ENCODE results near the gene NRDE2. TPM values are rescaled to one million over a fixed set of nuclear protein-coding genes. Genes with fewer than 3 reads are reported as not detected.
"Not testable (repeated sequence)": the region's sequence is repeated elsewhere in the genome, so short reads cannot be mapped to it uniquely, and the experiment has no call there.

The NRDE2 gene
- total RNA-seq, 1 donor from 2014 or later: 14.0 TPM

DNA sequence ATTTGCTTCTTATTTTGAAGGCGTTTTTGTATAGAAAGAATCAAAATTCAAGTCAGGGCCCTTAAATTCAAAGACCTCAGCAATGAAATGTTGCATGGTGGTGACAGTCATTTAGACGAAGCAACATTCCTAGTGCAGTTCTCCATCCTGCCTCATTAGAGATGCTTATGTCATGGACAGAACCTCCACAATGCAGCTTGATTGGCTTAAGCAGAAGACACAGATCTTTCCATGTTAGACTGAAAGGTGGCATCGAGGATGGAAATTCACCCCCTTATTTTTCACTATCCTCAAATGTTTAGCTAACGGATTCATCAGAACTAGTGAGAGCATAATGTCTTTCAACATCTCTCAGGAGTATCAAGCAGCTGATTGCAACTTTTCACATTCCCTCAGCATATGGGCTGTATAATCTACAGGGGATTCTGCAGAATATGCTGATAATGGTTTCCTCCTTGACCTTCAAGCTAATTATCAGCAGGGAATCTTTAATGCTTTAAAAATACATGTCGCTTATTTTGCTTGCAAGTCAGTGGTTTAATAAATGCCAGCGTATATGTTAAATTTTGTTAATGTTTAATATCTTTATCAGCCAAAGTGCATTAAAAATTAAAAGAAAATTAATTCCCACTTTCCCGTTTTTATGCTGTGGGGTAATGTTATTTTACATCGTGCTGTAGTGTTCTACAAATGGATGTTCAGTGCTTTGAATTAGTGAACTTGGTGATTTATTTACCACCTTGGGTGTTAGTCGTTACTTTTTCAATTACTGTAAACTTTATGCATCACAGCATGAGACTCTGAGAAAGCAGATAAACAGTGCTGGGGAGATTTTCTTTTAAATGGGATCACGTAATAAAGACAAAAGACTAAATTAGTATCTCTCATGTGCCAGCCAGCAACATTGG lies 12.8 kb upstream of the NRDE2 start:
- no peak for DNase-seq (ENCODE audit: low spot score)
- no peak for ATAC-seq

DNA sequence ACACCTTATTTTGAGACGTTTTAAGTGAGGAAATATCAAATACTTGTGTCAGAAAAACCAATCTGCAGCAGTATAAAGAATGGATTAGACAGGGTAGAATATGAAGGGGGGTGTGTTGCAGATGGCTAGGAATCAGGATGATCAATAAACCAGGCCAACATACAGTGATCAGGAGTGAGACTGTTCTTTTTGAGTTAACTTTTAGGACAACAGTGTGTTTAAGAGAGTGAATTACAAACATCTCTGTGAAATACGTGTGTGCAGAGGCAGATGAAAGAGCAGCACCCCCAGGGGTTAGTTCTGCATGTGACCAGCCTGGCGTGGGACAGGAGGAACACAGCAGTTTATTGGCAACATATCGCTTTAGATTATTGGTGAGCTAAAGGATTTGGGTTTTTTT lies 10.6 kb upstream of the NRDE2 start:
- no peak for ATAC-seq
- no peak for DNase-seq (ENCODE audit: low spot score)

DNA sequence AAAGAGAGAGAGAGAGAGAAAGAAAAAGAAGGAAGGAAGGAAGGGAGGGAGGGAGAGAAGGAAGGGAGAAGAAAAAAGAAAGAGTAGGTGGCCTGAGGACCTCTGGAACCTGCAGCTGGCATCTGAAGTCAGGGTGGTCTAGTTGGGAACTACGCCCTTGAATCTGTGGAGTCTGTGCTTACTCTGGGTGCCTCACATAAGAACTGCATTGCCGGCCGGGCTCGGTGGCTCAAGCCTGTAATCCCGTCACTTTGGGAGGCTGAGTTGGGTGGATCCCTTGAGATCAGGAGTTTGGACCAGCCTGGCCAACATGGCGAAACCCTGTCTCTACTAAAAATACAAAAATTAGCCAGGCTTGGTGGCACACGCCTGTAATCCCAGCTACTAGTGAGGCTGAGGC lies 10.0 kb upstream of the NRDE2 start:
- no peak for ATAC-seq
- DNase-seq (ENCODE audit: low spot score): no peak

DNA sequence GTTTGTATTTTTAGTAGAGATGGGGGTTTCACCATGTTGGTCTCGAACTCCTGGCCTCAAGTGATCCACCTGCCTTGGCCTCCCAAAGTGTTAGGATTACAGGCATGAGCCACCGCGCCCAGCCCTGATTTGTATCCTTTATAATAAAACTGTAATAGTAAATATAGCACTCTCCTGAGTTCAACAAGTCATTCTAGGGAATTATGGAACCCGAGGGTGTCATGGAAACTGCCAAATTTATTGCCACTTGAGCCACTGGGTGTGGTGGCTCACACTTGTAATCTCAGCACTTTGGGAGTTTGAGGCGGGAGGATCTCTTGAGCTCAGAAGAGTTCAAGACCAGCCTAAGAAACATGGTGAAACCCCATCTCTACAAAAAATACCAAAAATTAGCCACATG lies 9.5 kb upstream of the NRDE2 start:
- ATAC-seq: not testable (repeated sequence)

DNA sequence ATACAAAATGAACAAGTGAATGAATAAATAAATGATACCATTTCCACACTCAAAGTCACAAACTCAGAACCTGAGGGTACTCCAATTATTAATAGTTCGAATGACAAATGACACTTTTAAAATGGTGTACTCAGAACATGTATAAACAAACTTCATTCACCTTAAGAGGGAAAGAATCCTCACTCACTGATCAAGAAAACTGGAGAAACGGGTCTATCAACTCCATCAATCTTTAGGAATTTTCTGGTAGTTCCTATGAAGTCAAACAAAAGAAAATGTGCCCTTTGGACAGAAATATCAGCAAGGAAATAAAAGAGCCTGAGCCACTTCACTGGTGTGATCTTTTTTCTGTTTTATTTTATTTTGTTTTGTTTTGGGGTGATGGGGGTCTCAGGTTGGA lies 5.2 kb upstream of the NRDE2 start:
- DNase-seq (ENCODE audit: low spot score) (no peak), ATAC-seq (no peak)

More for the DNA sequence above, 9.5 kb upstream of the NRDE2 start:
- DNase-seq (ENCODE audit: low spot score): not testable (repeated sequence)

DNA sequence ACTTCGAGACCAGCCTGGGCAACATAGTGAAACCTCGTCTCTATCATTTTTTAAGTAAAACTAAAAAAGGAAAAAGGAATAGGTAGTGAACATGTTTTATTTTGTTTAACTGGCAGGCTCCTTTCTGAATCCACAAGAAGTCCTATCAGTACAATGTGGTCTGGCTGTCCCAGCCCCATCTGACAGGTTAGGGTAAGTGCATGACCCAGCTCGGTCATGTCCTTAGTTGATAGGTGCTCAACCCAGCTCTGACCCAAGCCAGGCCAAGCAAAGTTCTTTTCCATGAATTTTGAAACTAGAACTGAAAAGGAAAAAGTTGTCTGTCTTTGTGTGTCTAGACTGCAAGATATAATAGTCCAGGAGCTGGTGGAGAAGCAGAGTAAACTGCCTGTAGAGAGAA lies 4.7 kb upstream of the NRDE2 start:
- DNase-seq (ENCODE audit: low spot score): no peak
- no peak for ATAC-seq

DNA sequence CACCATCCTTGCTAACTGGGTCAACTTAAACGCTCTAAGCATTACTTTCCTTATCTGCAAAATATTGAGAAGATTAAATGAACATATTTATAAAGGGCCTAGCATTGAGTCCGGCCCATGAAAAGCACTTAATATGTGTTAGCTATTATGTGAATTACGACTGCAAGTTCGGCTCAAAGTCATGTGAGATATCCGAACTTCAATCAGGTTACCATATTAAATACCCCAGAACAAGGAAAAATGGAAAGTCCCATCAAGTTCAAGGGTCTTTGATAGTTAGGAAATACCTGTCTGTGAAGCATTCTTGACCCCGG lies 487 bp upstream of the NRDE2 start:
- ATAC-seq (no peak), DNase-seq (ENCODE audit: low spot score) (no peak)

DNA sequence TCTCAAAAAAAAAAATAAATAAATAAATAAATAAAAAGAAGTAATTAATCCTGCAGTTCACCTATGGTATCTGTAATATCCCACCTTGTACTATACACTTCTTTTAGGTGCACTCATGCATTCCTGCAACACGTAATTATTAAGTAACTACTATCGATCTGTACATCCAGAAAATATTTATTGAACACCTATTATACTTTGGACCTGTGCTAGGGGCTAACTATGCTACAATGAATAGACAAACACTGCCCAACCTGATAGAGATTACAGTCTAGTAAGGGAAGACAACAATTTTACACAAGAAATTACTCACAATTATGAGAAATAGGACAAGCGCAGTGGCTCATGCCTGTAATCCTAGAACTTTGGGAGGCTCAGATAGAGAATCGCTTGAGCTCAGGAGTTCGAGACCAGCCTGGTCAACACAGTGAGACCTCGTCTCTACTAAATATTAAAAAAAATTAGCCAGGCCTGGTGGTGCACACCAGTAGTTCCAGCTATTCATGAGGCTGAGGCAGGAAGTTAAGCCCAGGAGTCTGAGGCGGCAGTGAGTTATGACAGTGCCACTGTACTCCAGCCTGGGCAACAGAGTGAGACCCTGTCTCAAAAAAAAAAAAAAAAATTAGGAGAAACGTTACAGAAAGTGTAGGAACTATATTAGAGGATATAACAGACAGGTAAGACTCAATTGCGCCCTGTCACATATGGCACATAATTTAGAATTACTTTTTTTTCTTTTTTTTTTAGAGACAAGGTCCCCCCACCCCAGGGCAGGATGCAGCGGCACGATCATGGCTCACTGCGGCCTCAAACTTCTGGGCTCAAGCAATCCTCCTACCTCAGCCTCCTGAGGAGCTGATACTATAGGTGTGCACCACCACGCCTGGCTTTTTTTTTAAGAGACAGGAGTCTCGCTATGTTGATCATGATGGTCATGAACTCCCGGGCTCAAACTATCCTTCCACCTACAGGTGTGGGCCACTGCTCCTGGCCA lies 1.2 kb downstream of the NRDE2 start:
- ATAC-seq (no peak), DNase-seq (ENCODE audit: low spot score) (no peak)

DNA sequence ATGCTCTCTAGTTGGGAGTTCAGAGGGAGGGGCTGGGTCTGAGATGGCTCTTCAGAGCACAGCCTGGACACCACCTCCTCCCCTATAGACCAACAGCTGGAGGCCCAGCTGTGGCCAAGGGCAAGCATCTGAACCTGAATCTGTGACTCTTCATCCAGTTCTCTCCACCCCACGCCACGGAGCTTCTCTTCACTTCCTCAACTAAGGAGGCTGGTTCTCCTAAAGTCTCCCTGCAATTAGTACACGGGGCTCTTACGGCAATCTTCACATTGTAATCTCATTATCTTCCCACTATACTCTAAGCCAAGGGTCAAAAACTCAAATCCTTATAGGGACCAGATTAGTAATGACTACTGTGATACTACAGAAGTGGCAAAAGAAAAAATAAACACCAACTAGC lies 9.8 kb downstream of the NRDE2 start:
- DNase-seq (ENCODE audit: low spot score) (no peak), ATAC-seq (no peak)

DNA sequence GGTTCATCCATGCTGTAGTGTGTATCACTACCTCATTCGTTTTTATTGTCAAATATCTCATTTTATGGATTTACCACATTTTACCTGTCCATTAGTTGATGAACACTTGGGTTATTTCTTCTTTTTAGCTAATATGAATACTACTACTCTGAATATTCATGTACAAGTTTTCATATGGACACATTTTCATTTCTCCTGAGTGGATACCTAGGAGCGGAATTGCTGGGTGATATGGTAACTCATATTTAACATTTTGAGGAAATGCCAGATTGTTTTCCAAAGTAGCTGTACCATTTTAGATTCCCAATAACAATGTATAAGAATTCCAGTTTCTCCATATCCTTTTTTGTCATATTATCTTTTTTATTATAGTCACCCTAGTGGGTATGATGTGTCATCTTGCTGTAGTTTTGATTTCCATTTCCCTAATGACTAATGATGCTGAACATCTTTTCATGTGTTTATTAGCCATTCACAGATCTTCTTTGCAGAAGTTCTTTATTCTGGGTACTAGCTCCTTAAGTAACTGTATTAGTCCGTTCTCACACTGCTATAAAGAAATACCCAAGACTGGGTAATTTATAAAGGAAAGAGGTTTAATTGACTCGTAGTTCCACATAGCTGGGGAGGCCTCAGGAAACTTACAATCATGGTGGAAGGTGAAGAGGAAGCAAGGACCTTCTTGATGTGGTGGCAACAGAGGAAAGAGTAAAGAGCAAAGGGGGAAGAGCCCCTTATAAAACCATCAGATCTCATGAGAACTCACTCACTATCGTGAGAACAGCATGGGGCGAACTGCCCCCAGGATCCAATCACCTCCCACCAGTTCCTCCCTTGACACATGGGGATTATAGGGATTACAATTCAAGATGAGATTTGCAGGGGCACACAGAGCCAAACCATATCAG lies 11.9 kb downstream of the NRDE2 start:
- no peak for ATAC-seq
- no peak for DNase-seq (ENCODE audit: low spot score)

DNA sequence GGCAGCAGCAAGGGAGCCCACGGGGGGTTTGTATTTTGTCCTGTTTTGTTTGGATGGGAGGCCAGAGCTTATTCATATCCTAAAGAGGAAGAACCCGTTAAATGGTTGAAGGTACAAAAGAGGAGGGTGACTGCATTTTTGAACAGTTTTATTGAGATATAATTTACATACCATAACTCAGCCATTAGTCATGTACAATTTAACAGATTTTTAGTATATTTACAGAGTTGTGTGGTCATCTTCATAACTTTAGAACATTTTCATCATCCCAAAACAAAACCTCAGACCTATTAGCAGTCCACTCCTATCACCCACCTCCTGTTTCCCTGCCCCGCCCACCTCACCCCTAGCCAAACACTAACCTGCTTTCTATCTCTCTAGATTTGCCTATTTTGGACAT lies 12.6 kb downstream of the NRDE2 start:
- ATAC-seq: no peak

DNA sequence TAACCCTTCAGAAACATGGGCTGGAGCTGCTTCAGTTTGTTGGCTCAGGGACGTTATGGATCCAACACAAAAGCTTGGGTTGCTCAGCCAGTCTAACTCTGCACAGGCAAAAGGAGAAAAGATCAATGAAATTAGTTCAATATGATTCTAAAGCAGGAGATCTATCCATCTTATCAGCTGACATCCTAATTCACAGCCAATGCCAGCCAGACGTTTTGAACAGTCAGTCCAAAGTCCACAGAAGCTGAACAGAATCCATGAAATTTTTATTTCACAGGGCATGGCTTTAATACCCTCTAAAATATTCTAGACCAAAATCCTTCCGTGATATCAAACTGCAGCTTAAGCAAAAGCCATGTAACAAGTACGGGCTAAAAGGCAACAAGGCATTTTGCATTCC lies 13.7 kb downstream of the NRDE2 start:
- DNase-seq (ENCODE audit: low spot score) (no peak), ATAC-seq (peak; percentile 73)

More for the DNA sequence above, 12.6 kb downstream of the NRDE2 start:
- no peak for DNase-seq (ENCODE audit: low spot score)

DNA sequence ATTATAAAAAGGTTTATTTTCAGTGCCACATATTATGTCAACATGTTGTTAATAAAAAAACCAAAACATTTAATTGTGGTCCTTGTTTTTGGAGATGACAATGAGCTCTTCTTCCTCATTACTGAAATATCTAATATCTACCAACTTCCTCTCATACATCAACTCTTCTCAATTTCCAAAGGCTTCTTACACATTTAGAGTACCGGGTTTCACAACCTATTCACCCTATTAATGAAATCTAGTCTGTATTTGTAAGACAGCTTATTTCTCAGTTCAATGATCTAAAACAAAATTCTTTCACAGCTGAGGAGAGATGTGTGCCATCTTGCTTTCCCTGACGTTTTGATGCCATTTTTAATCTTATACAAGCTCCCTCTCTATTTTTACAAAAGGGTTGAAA lies 14.5 kb downstream of the NRDE2 start:
- ATAC-seq (no peak), DNase-seq (ENCODE audit: low spot score) (no peak)

DNA sequence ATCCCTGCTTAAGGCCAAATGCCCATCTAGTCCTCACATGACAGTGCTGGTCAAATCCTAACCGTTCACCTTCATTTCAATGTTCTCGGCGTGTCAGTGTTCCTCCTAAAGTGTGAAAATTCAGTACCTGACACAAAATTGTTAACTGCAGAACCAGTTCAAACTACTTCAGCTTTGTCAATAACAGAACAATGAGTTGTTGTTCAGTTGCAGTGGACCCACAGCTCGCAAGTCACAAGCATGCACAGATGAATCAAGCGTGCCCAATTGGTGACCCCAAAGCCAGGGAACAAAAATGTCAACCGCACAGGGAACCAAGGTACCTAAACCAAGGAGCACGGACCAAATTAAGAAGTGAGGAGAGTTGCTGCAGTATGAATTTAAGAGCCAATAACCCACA lies 23.2 kb downstream of the NRDE2 start:
- ATAC-seq (no peak), DNase-seq (ENCODE audit: low spot score) (no peak)

DNA sequence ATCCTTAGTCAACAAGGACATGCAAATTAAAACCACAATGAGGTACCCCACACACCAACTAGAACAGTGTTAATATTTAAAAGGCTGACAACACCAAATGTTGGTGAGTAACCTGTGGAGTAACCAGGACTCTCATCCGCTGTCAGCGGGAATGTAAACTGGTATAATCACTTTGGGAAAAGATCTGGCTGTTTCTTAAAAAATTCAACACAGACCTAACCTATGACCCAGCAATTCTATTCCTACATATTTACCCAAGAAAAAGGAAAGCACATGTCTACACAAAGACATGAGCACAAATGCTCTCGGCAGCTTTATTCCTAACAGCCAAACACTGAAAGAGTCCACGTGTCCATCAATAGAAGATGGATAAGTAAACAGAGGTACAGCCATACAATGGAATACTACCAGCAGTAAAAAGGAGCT lies 26.6 kb downstream of the NRDE2 start:
- DNase-seq (ENCODE audit: low spot score): no peak
- ATAC-seq: no peak

DNA sequence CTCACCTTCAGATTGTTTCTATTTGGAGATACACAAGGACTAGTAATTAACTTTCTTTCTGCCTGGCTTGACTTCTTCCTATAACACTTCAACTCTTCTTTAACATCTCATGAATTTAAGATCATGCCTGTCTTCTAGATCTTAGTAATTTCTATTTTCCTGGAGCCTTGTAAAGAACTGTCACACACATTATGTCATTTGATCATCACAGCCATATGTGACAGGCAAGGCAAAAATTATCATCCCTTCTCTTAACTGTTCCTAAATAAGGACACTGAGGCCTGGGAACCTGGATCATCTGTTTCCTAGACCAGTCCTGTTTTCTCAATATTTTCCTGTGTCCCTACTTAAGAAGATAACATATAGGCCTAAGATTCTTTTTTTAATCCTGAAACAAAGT lies 27.2 kb downstream of the NRDE2 start:
- DNase-seq (ENCODE audit: low spot score) (no peak), ATAC-seq (no peak)

DNA sequence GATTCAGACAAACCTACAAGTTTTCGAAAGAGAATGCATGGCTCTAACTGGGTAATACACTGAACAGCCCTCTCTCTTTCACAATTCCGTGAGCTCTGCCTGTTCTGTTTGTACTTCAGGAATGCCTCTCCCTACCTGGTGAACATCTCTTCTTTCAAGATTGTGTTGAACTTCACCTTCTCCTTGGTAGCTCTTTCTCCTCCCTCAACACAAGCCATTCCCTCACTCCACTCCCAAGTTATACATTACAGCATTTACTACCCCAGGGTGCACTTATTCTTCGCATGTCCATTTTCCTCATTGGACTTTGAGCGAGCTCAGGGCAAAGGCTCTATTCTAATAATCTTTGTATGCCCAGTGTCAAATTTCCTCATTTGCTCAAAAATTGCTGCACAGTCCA lies 28.3 kb downstream of the NRDE2 start:
- peak; percentile 64 for ATAC-seq
- DNase-seq (ENCODE audit: low spot score): no peak

DNA sequence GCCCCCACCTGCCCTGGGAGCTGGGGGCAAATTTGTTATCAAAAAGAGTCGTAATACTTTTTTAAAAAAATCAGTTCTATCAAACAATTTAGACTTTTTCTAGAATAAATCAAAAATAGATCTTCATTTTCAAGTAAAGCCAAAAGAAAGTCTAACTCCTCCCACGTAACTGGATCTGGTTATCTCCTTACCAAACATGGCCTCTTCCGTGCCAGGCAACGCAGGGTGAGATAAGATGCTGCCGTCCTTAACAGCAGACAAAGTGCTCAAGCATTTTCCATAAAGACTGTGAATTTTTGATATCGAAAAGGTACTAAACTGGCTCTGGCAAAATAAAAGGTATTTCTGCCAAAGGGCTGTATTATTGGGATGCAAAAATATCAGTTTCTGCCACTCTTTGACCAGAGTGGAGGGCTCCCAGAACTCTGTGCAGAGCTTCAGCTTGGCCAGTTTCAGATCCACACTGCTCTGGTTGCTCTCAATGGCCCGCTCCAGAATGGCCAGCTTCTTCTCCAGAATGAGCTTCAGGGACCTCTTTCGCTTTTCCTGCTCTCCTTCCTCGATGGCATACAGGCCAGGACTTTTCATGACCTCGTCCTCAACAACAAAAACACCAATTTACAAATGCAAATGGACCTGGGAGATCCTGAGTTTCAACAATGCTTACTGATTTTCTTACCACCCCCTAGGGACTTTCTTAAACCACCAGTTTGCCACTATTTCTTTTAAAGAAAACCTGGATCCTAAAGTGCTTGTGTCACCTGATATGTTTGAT lies 29.0 kb downstream of the NRDE2 start:
- ATAC-seq: no peak

DNA sequence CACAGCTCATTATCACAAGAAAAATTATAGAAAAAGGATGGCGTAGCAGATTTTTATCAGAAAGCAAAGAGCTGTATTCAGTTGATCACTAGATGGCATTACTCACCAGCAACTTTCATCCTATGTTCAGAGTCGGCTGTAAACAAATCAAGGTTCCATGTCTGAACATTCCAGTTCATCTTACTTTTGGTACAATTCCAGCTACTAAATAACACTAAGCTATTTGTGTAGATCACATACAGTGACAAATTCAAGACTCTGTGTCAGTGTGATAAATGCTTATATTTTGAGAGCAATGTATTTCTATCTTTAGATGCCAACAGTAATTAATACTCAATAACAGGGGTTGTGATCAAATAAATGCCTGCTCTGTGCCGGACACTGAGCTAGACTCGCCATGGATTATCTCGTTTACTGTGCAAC lies 30.1 kb downstream of the NRDE2 start:
- ATAC-seq: peak; percentile 87

More for the DNA sequence above, 29.0 kb downstream of the NRDE2 start:
- DNase-seq (ENCODE audit: low spot score): no peak

DNA sequence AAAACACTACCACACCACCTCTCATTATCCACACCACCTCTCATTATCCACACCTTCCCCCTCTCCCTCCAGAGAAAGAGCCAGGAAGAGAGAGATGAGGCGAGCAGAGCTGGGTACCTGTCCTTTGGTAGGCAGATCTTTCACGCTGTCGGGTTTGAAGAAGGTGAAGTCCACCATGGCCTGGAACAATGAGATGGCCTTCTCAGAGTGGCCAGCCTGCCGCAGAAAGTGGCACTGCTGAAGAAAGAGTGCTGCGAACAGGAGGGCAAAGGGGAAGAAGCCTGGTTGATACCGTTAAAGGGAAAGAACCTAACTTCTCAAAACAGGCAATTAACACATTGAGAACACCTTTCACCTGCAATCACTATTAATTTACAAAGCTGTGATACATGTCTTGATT lies 30.6 kb downstream of the NRDE2 start:
- no peak for DNase-seq (ENCODE audit: low spot score)
- no peak for ATAC-seq

More for the DNA sequence above, 30.1 kb downstream of the NRDE2 start:
- no peak for DNase-seq (ENCODE audit: low spot score)
